Panc1 (cell line): ENCODE data around the gene LRP5. TPM values are rescaled to one million over a fixed set of nuclear protein-coding genes. Genes with fewer than 3 reads are reported as not detected.

Source experiments
- ATAC-seq: fragments of 200-7000 bp; cut with Tn5 transposase; 2 replicates; pipeline ENCODE4 v1.9.1; 2020; ENCODE audit warnings: mild to moderate bottlenecking, moderate library complexity
- BruUV-seq: library from RNA; stranded (reverse); fragments of 400-500 nt; replicated peaks from 2 replicates; lab custom pipeline; 2021; lab: Mats Ljungman, UMichigan
- CTCF ChIA-PET: fragments of 300-600 bp; sonication (Branson Sonifier 250); formaldehyde crosslinking; loops from one replicate; lab custom pipeline; 2022; ENCODE audit warnings: antibody characterized with exemption; lab: Charles Lee
- POLR2A ChIA-PET: fragments of 300-600 bp; sonication (Branson Sonifier 250); formaldehyde crosslinking; loops from one replicate; lab custom pipeline; 2022; ENCODE audit warnings: antibody characterized with exemption; lab: Charles Lee
- DNase-seq: peaks from one replicate; pipeline ENCODE4 v3.0.0-alpha.2; 2010; ENCODE audit warnings: low read depth, low spot score
- H3K27ac ChIP-seq: 2 replicates; pipeline ENCODE4 v1.5.1; 2011; ENCODE audit warnings: mild to moderate bottlenecking, low read length, inconsistent platforms
- H3K27me3 ChIP-seq: fragments of 200-500 bp; sonication (Bioruptor generic); 2 replicates; pipeline ENCODE4 v1.6.0; 2014; ENCODE audit warnings: low read length, inconsistent platforms; ENCODE audit not compliant: control insufficient read depth, insufficient read depth
- H3K36me3 ChIP-seq: fragments of 200-500 bp; sonication (Bioruptor generic); 2 replicates; pipeline ENCODE4 v1.5.1; 2014; ENCODE audit warnings: inconsistent platforms, mild to moderate bottlenecking, low read length, moderate library complexity; ENCODE audit not compliant: control insufficient read depth, insufficient read depth
- H3K4me1 ChIP-seq: 2 replicates; pipeline ENCODE4 v1.5.1; 2011; ENCODE audit warnings: inconsistent platforms, mild to moderate bottlenecking, low read length, moderate library complexity; ENCODE audit not compliant: control insufficient read depth, insufficient read depth
- H3K4me3 ChIP-seq, 2 experiments: 2 replicates each; pipeline ENCODE4 v1.5.1; 2011 to 2012; ENCODE audit warnings: low read depth in 2 of 2, low read length in 2 of 2, mild to moderate bottlenecking in 2 of 2, inconsistent platforms in 1 of 2, moderate library complexity in 1 of 2
- H3K9me3 ChIP-seq: fragments of 200-500 bp; sonication (Bioruptor generic); 2 replicates; pipeline ENCODE4 v1.5.1; 2014; ENCODE audit warnings: low read depth, mild to moderate bottlenecking, inconsistent platforms, low read length, moderate library complexity; ENCODE audit not compliant: control insufficient read depth, insufficient read depth
- CTCF ChIP-seq: fragments of 450-650 bp; IDR thresholded peaks from 2 replicates; pipeline ENCODE4 v1.5.1; 2017; ENCODE audit warnings: mild to moderate bottlenecking
- POLR2AphosphoS5 ChIP-seq: IDR thresholded peaks from 2 replicates; pipeline ENCODE4 v1.6.1; 2012; ENCODE audit warnings: mild to moderate bottlenecking, low read depth, low read length, moderate library complexity
- REST ChIP-seq, 2 experiments: IDR thresholded peaks; 2 replicates each; pipeline ENCODE4 v1.6.1; 2011 to 2012; ENCODE audit warnings: low read depth in 2 of 2, control low read depth in 1 of 2, low read length in 1 of 2, mild to moderate bottlenecking in 1 of 2, moderate library complexity in 1 of 2; ENCODE audit not compliant: insufficient read depth in 1 of 2
- SIN3A ChIP-seq: IDR thresholded peaks from 2 replicates; pipeline ENCODE4 v1.6.1; 2012; ENCODE audit warnings: low read depth, mild to moderate bottlenecking, low read length, moderate library complexity, borderline replicate concordance; ENCODE audit not compliant: insufficient read depth
- TCF7L2 ChIP-seq: IDR thresholded peaks from 2 replicates; pipeline ENCODE4 v1.6.1; 2011; ENCODE audit warnings: mild to moderate bottlenecking, low read depth, low read length, inconsistent platforms
- in situ Hi-C: cut with HindIII; loops from 2 replicates; pipeline ENCODE4 v1.10.0; 2016; ENCODE audit warnings: low sequenced_read_pairs, low pct_unique_long_range_greater_than_20kb
- intact Hi-C: fragments of 100-400 bp; cut with micrococcal nuclease; formaldehyde crosslinking; loops from one replicate; pipeline ENCODE4 v1.10.0; 2022; ENCODE audit not compliant: unreplicated experiment
- total RNA-seq: library from RNA; stranded (reverse); gene quantifications from one replicate; pipeline ENCODE4 v1.2.1, GENCODE V29; 2021; ENCODE audit not compliant: unreplicated experiment

The LRP5 gene
- total RNA-seq, 1 experiment from 2014 or later = 171 TPM

GRCh38 chr11:68266121-68266891 is 46.1 kb upstream of the LRP5 start:
- Histone ChIP-seq H3K27ac (no peak overlapping the region), H3K9me3 (no peaks in the 10 kb centered on the region), H3K4me1 (peaks cover 12% of the 10 kb centered on the region), H3K27me3 (no peaks in the 10 kb centered on the region), H3K36me3 (no peaks in the 10 kb centered on the region), H3K4me3 (no peak overlapping the region)
- CTCF ChIA-PET = interaction anchor here (0.6 to 1.5 kb wide), 2 partner anchors 30 to 32 kb away, joined by 4 read pairs; no protein-coding TSS in a partner anchor
- ATAC-seq = no peak
- DNase-seq = no peak
- in situ Hi-C loops = no loop called here
- TF ChIP-seq SIN3A = no peak
- no peak for TF ChIP-seq CTCF
- no peak for TF ChIP-seq TCF7L2
- no peak for TF ChIP-seq POLR2AphosphoS5
- no peak for TF ChIP-seq REST (IDR thresholded peaks at IDR 0.05; ENCODE audit: insufficient read depth in 1 of 2, low read depth in 2 of 2, low read length in 1 of 2)
- intact Hi-C loops = no loop called here
- POLR2A ChIA-PET = no interaction called here
- BruUV-seq = no TSS peak

- CTCF ChIA-PET = no interaction called here
- in situ Hi-C loops = no loop called here
Measured at GRCh38 chr11:68266936-68267880, 45.2 kb upstream of the LRP5 start.

More at GRCh38 chr11:68266936-68267880, 45.2 kb upstream of the LRP5 start:
- POLR2A ChIA-PET = no interaction called here
- intact Hi-C loops = no loop called here
- H3K36me3 ChIP-seq = no peaks in the 10 kb centered on the region
- no peaks in the 10 kb centered on the region for H3K27me3 ChIP-seq
- DNase-seq (no peak), ATAC-seq (no peak)
- no peak overlapping the region for H3K27ac ChIP-seq
- TF ChIP-seq TCF7L2 (no peak), SIN3A (no peak), CTCF (no peak), REST (IDR thresholded peaks at IDR 0.05; ENCODE audit: insufficient read depth in 1 of 2, low read depth in 2 of 2, low read length in 1 of 2) (no peak), POLR2AphosphoS5 (no peak)
- no TSS peak for BruUV-seq
- no peaks in the 10 kb centered on the region for H3K9me3 ChIP-seq
- no peak overlapping the region for H3K4me3 ChIP-seq
- peaks cover 12% of the 10 kb centered on the region for H3K4me1 ChIP-seq
